ENCODE data around the gene EFHC1.

Gene EFHC1

DNA sequence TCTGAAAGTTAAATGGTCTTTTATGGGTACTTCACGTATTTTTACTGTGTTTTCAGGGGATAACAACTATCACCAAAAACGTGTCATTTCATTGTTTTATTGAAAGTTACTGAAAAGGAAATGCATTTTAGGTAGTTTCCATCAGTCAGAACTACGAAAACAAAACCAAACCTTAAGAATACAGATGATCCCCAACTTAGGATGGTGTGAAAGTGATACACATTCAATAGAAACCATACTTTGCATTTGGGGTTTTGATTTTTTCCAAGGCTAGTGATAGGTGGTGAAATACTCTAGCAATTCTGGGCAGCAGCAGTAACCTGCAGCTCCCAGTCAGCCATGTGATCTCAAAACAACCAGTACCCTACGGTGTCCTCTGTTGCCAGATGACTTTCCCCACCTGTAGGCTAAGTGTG is 25.9 kb upstream of the EFHC1 start:
- no peak for DNase-seq
- intact Hi-C loops (cut with DNase I) = no loop called here

DNA sequence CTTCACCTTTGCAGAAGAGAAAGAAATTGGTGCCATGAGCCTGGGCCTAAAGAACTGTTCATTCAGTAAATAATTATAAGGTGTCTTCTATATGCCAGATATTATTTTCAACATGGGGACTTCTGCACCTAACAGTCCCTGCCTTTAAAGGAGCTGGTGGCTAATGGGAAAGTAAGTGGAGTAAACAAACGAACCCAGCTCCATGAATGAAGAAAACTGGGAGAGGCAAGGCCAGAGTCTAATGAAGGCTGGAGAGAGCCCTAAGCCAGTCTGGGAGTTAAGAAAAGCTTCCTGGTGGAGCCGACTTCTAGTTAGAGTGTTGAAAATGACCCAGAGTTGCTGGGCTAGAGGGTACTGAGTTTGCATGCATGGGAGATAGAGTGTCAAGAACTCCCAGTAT is 24.2 kb upstream of the EFHC1 start:
- DNase-seq = no peak
- intact Hi-C loops (cut with DNase I) = loop anchor here (5.0 kb wide), 1 partner anchor 34 kb away; the partner anchor contains the start of gene PAQR8

DNA sequence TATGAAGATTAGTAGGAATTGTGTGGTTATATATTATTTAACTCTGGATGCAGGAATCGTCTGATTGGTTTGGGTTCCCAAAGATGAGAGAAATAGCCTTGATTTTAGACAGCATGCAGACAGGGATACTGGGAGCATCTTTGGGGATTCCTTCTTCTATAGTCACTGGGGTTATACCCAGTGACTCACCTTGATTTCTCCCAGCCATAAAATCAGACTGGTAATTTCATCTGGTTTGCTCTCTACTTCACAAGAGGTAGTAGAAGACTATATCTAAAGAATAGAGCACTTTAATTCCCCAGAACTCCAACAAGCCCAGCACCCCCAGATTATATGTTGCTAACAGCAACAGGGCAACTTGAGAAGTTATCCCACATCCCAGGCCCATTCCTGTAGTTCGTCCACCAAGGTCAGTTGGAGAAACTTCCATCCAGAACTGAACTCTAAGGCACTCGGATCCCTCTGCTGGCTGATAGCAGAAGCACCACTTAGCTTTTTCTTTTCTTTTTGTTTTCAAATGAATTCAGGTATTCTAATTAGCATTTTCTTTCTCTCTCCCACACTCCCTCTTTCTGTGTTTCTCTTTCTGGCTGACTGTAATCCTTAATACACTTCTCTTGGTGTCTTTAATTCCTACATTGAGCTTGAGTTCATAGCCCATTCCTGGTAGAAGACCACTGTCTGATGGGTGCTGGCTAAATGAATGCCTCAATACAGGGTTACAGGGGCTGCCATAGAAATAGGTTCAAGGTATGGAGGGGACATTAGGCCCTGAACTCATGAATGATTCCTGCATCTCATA is 20.4 kb upstream of the EFHC1 start:
- DNase-seq = peak in 1 of 10 donors; percentile 31
- intact Hi-C loops (cut with DNase I) = loop anchor here (2.0 to 5.0 kb wide), 2 partner anchors 37 to 113 kb away; partner anchors contain the start of gene PAQR8

DNA sequence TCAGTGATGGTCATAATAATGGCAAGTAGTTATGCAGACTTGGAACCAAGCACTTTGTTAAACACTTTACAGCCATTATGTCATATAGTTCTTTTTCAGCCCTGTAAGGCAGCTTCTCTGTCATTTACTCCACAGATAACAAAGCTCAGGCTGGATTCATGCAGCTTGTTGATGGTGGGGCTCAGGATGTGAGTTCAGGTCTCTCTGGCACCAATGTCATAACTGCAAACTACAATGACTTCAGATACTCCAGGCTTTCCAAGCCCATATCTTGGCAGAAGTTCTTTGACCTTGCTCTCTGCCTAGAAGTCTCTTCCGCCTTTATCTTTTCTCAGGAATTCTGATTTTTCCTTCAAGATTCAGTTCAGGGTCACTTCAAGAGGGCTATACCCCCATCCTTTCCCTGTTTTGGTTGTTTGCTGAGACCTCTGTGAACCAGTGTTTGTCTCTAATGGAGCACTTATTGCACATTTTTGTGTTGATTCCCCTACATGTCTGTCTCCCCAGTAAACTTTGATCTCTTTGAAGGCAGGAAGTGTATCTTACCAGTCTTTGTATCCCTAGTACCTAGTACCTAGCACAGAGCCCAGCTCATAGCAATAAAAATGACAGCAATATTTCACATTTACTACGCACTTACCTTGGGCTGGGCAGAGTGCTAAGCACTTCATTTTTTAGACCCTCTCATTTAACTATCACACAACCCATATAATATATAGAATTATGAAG is 19.7 kb upstream of the EFHC1 start:
- intact Hi-C loops (cut with DNase I) = no loop called here
- no peak for DNase-seq

DNA sequence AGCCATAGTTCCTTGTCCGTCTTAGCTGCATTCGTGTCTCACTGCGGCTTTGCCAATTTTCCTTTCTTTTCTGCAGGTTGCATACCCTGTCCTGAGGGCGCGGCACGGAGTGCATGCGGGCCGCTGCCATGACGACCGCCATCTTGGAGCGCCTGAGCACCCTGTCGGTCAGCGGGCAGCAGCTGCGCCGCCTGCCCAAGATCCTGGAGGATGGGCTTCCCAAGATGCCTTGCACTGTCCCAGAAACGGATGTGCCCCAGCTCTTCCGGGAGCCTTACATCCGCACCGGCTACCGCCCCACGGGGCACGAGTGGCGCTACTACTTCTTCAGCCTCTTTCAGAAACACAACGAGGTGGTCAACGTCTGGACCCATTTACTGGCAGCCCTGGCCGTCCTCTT is 17.1 kb upstream of the EFHC1 start:
- intact Hi-C loops (cut with DNase I) = no loop called here

DNA sequence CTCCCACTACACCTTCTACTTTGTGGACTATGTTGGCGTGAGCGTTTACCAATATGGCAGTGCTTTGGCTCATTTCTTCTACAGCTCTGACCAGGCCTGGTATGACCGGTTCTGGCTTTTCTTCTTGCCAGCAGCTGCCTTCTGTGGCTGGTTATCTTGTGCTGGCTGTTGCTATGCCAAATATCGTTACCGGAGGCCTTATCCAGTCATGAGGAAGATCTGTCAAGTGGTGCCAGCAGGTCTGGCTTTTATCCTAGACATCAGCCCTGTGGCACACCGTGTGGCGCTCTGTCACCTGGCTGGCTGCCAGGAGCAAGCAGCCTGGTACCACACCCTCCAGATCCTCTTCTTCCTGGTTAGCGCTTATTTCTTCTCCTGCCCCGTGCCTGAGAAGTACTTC is 16.5 kb upstream of the EFHC1 start:
- intact Hi-C loops (cut with DNase I) = no loop called here

More for the DNA sequence above, 17.1 kb upstream of the EFHC1 start:
- no peak for DNase-seq

DNA sequence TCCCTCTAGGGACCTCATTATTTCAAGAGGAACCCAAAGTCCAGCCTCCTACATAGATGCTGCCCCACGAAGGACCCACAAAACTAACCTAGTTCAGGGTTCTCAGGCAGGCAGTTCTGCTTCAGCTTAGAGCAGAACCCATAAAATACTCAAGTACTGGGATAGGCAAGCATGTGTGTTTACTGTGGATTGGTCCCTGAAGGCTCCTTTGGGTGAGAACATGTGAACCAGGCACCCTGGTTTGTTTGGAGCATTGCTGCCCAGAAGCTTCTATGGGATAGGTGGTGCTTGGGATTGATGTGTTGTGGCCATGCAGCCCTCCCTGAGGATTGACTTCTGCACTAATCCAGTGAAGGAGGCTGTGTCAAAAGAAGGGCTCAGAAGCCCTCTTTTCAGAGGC is 14.9 kb upstream of the EFHC1 start:
- DNase-seq = no peak
- intact Hi-C loops (cut with DNase I) = no loop called here

More for the DNA sequence above, 16.5 kb upstream of the EFHC1 start:
- DNase-seq = no peak

DNA sequence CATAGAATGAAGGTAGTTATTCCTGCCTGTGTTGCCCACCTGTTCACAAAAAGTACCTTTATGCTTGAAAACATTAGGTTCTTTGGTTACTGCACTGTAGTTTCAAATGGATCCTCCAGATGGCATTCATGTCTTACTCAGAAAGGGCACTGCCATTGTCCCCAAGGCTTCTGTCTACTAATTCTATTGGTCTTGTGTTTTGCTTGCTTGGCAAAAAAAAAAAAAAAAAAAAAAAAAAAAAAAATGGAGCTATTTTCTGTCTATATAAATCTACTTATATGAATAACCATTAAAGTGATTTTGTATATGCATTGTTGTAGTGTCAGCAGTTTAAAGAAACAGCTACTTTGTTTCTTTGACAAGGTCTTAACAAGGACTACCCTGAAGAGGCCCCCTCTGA is 12.7 kb upstream of the EFHC1 start:
- intact Hi-C loops (cut with DNase I) = no loop called here
- DNase-seq = no peak

DNA sequence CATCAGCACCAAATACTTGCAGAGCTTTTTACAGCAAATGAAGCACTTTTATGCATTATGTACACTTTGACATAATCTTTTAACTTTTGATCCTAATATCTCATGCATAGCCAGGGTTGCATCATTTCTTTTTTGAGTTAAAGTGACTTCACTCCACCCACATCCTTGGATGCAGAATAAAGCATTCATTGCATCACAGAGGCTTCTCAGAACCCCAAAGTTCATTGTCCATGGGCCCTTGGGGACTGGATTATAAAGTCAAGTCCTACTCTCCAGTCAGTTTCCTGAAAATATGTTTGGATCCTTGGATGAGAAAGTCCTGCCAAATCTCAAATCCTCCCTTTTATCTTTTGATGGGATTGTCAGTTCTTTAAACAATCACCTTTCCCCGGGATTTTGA is 10.6 kb upstream of the EFHC1 start:
- intact Hi-C loops (cut with DNase I) = no loop called here

DNA sequence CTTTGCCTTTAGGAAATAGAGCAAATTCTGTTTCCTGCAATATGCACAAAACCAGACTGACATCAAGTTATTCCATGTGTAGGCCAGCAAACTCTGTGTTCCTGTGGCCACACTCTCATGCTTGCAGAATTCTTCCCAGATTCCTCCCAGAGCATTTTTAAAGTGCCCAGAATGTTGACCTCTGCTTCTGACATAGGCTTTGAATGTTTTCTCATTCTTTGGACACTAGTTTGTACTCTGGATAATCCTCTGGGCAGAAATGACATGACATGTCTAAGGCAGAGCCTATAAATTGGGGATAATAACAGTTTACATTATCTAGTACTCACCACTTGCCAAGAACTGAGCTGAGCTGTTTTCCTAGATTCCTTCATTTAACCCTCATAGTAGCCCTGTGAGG is 9.2 kb upstream of the EFHC1 start:
- intact Hi-C loops (cut with DNase I) = no loop called here
- DNase-seq = no peak

More for the DNA sequence above, 10.6 kb upstream of the EFHC1 start:
- DNase-seq = no peak

DNA sequence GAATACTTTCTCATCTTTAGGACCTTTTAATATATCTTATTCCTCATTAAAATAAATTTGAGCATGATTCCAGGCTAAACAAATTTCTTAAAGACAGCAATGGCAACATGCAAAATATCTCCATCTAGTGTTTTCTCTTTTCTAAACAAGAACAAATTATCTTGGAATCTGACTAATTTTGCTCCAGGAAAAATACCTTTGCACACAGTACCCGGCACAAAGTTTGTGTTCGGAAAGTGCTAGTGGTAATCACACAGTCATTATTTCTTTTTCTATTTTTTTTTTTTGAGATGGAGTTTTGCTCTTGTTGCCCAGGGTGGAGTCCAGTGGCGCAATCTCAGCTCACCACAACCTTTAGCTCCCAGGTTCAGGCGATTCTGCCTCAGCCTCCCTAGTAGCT is 8.2 kb upstream of the EFHC1 start:
- intact Hi-C loops (cut with DNase I) = no loop called here
- DNase-seq = no peak

DNA sequence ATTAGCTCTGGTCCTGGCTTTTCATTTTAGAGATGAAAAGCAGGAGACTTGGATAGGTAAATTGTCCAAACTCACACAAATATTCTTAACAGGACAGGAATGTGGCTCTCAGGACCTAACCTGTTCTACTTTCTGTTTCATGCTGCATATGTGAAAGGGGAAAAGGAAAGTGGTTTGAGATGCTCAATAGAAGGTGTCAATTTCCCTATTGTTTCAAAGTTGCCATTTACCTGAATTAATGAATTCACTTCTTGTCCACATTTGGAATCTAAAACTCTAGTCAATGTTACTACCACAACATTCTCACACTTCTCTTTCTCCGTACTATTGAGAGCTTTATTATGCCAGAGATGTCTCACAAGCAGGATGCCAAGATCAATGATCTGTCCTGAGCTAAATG is 4.8 kb upstream of the EFHC1 start:
- no peak for DNase-seq
- intact Hi-C loops (cut with DNase I) = no loop called here

DNA sequence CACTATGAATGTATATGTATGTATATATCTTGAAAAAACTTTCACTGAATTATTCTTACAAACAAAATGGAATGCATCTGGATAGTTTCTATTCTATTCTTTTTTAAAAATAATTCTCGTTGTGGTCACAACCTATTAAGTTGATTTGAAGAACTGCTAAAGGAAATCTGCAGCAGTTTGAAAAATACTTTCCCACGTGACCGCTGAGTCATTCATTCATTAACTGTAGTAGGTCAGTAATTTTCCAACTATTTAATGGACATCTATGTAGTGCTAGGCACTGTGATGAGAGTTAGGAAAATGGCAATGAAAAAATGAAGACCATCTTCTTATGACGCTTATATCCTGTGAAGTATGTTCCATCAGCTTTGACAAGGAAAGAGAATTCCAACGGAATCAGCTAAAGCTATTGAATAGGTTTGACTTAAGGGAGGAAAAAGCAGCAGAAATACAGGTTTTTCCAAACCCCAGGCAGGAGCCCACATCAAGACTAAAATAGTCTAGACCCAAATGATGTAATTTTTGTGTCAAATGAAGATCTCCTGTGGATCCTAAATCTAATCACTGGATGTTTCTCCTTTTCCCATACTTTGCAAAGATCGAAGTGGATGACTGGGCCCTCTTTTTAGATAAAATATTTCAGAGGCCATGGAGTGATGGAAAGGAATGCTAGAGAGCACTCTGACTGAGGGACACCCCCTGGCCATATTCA is 4.1 kb upstream of the EFHC1 start:
- intact Hi-C loops (cut with DNase I) = loop anchor here (1.0 kb wide), 2 partner anchors 182 to 247 kb away; no protein-coding TSS in a partner anchor
- DNase-seq = no peak

DNA sequence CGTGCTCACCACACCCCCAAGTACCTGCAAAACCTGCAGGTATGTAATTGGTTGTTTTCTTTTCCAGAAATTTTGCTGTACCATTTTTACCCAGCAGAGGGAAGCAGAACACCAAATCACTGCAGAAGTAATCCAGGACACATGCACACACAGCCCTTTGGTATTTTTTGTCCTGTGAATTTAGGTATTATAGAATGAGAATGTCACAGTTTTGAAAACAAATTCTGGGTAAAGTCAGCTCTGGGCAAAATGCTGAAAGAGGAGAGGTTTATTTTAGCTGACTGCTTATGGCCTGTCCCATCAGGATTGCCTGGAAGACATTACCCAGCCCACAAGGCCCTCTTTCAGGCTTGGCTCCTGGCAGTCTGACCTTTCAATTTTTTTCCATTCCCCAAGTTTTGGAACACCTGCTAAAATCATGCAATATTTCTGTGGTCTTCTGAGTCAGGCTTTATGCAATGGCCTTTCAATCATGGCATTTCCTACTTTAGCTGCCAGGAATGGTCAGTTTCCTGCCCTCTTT is 3.5 kb upstream of the EFHC1 start:
- DNase-seq = no peak
- intact Hi-C loops (cut with DNase I) = loop anchor here (1.0 kb wide), 2 partner anchors 182 to 247 kb away; no protein-coding TSS in a partner anchor

DNA sequence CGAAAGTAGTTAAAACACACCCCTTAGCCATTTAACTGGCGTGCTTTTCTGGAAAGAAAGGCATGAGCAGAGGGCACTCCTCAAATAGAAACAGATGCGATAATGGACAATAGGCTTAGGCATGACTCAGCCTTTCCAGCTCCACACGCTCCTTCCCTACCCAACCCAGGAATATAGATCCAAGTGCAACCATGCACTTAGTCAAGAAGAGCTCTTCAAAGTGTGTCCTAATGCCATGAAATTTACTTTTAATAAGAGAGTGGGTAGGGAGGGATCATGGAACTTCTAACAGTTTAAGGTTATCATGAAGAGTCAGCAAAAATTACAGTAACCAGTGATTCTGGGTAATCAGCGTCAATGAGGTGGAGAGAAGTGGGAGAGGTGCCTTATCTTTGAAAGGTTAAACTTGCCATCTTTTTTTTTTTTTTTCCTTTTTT is 2.4 kb upstream of the EFHC1 start:
- intact Hi-C loops (cut with DNase I) = no loop called here
- DNase-seq = no peak

DNA sequence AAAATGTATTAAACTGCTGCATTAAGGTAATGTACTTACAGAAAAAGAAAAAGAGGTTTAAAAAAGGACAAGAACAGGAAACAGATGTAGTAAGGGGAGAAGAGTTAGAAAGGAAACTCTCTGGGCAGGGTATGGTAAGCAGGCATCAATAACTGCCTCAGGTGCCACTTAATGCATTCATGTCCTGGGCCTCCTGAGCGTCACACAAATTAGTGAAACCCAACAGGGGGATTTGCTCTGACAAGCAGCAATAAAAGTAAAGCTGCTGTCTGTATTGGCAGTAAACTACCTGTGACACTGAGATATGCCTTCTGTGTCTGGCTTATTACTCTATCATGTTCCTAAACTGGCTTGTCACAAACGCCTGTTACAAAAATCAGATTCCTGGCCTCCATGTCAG is 1.5 kb upstream of the EFHC1 start:
- intact Hi-C loops (cut with DNase I) = no loop called here
- DNase-seq = no peak

DNA sequence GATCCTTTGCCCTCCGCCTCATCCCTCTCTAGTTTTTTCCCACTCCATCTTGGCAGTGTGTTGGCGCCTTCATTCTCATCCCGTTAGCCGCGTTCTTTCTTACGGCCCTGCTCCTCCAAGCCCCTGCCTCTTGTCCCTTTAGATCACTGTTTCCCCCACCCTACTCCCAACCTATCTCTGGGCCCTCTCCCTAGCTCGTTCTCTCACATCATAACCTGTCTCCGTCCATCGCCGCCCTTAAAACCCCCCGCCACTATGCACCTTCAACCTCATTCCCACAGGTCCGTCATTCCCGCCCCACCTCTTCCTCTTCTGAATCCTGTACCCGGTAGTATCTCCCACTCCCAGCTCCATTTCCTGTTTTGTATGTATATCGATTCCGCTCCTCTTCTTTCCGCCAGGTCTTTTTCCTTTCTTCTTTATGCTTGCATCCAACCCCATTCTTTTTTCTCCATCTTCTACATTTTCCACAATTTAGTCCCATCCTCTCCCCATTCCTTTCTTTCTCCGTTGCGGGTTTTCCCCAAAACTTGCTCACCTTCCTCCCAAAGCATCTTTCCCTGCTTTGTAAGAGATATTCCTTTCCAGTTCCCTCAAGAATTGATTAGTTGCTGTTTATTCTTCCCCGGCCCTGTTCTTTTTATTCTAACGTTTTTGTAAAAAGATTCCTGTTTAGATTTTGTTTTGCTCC is 671 bp downstream of the EFHC1 start:
- DNase-seq = peak in 6 of 10 donors; percentile 23 to 79 (median 54)
- intact Hi-C loops (cut with DNase I) = loop anchor here (1.0 to 2.0 kb wide), 2 partner anchors 136 to 156 kb away; partner anchors contain the start of gene TRAM2

DNA sequence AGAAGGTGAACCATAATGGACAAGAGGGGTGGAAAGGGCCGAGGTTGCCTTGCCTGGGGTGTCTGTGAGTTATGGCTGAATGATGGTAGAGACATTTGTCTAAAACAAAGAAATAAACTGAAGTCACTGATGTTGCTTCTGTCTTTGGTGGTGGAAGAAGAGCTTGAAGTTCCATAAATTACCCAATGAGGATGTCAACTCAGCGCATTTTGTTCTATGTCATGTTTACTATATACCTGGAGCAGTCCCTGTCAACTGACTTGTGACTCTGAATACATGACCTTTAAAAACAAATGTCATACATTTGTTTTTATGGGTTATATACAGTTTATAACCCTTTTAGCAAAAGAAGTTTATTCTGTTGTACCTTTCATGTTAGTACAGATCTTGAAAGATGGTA is 2.0 kb downstream of the EFHC1 start:
- DNase-seq = no peak
- intact Hi-C loops (cut with DNase I) = no loop called here

DNA sequence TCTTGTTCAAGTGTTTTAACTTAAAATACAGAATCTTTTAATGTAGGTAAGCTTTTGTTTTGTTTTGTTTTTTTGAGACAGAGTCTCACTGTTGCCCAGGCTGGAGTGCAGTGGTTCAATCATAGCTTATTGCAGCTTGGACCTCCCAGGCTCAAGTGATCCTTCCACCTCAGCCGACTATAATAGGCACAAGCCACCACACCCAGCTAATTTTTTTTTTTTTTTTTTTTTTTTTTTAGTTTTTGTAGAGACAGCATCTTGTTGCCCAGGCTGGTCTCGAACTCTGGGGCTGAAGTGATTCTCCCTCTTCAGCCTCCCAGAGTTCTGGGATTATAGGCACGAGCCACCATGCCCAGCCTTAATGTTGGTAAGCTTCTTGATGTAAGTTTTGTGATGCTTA is 3.3 kb downstream of the EFHC1 start:
- no peak for DNase-seq
- intact Hi-C loops (cut with DNase I) = no loop called here

DNA sequence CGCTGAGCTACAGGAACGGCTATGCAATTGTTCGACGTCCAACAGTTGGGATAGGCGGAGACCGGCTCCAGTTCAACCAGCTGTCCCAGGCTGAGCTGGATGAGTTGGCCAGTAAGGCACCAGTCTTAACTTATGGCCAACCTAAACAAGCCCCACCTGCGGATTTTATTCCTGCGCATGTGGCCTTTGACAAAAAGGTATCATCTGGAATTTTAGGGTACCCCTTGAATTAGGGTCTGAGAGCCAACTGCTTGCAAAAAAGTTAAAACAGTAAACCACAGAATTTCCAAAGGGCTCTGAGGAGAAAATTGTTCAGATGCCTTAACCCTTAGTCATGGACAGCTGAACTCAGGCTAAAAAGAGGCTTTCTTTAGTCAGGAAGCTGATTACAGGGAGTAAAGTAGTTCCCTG is 3.8 kb downstream of the EFHC1 start:
- DNase-seq = peak in 1 of 10 donors; percentile 45
- intact Hi-C loops (cut with DNase I) = no loop called here
